ENCODE measurements around the gene CERS1. TPM values are rescaled to one million over a fixed set of nuclear protein-coding genes. Genes with fewer than 3 reads are reported as not detected.

Gene CERS1
- total RNA-seq, 2 experiments from 2014 or later, result 0.19 to 0.28 TPM

GRCh38 chr19:18878058-18878797 lies 17.7 kb downstream of the CERS1 start:
- peaks cover under 1% of the 10 kb centered on the region for H3K27me3 Mint-ChIP-seq
- H3K4me3 Mint-ChIP-seq, result no peak overlapping the region
- no peaks in the 10 kb centered on the region for H3K36me3 Mint-ChIP-seq
- no peak for DNase-seq
- no peaks in the 10 kb centered on the region for H3K9me3 Mint-ChIP-seq
- no peaks in the 10 kb centered on the region for H3K4me1 Mint-ChIP-seq
- no peak overlapping the region for H3K27ac Mint-ChIP-seq

DNA sequence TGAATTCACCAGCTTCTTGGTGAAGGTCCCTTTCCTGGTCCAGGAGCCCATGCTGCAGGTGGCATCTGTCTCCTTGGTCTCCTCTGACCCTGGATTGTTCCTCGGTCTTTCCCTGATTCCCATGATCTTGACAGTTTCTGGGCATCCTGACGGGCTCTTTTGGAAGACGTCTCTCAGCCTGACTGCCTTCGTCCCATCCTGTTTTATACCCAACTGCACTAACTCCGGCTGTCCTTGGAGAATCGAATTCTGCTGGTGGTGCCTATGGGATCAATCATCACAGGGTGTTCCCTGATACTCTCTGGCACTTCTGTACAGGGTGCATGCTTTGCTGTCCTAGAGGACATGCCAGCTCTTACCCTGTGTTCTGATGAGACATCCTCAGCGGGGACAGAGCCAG lies 19.1 kb downstream of the CERS1 start:
- Mint-ChIP-seq H3K9me3 (no peaks in the 10 kb centered on the region), H3K4me1 (no peaks in the 10 kb centered on the region), H3K27ac (no peak overlapping the region), H3K27me3 (peaks cover 6% of the 10 kb centered on the region), H3K36me3 (no peaks in the 10 kb centered on the region), H3K4me3 (no peak overlapping the region)
- DNase-seq, result no peak

DNA sequence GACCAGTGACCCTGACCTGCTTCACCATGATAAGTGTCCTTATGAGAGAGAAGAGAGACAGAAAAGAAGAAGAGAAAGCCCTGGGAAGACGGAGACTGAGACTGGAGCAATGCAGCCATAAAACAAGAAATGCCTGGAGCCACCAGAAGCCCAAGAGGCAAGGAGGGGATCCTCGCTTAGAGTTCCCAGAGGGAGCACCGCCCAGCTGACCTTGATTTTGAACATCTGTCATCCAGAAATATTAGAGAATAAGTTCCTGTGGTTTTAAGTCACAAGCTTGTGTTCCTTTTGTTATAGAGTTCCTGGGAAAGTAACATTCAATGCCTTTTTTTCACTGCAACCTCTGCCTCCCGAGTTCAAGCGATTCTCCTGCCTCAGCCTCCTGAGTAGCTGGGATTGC lies 20.2 kb downstream of the CERS1 start:
- Mint-ChIP-seq H3K4me3 (no peak overlapping the region), H3K4me1 (no peaks in the 10 kb centered on the region), H3K27me3 (peaks cover 10% of the 10 kb centered on the region), H3K9me3 (no peaks in the 10 kb centered on the region), H3K36me3 (peaks cover 3% of the 10 kb centered on the region), H3K27ac (no peak overlapping the region)
- no peak for DNase-seq

GRCh38 chr19:18871543-18871942 lies 24.4 kb downstream of the CERS1 start:
- Mint-ChIP-seq H3K27me3 (peaks cover 18% of the 10 kb centered on the region), H3K4me1 (no peaks in the 10 kb centered on the region), H3K36me3 (peaks cover 11% of the 10 kb centered on the region), H3K27ac (no peak overlapping the region), H3K4me3 (no peak overlapping the region), H3K9me3 (no peaks in the 10 kb centered on the region)
- no peak for DNase-seq

- H3K4me3 Mint-ChIP-seq, result no peak overlapping the region
- peaks cover 17% of the 10 kb centered on the region for H3K36me3 Mint-ChIP-seq
- DNase-seq, result no peak
- H3K4me1 Mint-ChIP-seq, result no peaks in the 10 kb centered on the region
- H3K9me3 Mint-ChIP-seq, result no peaks in the 10 kb centered on the region
- peaks cover 18% of the 10 kb centered on the region for H3K27me3 Mint-ChIP-seq
- H3K27ac Mint-ChIP-seq, result no peak overlapping the region
Observed at GRCh38 chr19:18870531-18871172, 25.3 kb downstream of the CERS1 start.

DNA sequence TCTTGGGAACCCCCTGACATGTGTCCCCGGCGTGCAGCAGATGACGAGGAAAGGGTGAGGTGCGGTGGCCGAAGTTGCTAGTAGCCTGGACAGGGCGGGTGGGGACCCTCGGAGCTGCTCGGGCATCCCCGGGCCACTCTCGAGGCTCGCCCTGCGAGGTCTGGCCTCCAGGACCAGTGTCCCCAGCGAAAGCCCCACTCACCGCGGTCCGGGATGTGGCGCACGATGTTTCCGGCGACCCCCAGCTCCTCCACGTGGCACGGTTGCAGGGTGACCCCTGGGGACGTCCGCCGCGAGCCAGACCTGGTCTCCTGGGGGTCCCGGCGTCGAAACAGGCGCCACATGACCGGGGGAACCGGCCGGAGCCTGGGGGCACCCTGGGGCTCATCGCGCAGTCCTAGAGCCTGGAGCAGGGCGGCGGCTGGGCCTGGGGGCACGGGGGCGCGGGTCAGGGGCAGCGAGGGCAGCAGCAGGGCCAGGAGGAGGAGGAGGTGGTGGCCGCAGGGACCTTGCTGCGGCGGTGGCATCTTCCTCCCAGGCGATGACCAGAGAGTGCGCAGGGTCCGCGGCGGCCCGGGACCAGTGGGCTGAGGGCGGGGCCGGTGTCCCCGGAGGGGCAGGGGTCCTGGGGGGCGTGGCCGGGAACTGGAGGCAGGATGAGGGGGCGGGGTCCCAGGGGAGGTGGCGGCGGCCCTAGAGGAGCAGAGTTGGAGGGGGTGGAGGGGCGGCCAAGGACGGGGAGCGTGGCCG lies 26.0 kb downstream of the CERS1 start:
- no peak overlapping the region for H3K27ac Mint-ChIP-seq
- no peaks in the 10 kb centered on the region for H3K9me3 Mint-ChIP-seq
- no peak overlapping the region for H3K4me3 Mint-ChIP-seq
- H3K27me3 Mint-ChIP-seq, result peaks cover 18% of the 10 kb centered on the region
- H3K4me1 Mint-ChIP-seq, result no peaks in the 10 kb centered on the region
- no peak for DNase-seq
- peaks cover 17% of the 10 kb centered on the region for H3K36me3 Mint-ChIP-seq

GRCh38 chr19:18869023-18869618 lies 26.8 kb downstream of the CERS1 start:
- H3K27me3 Mint-ChIP-seq, result peaks cover 18% of the 10 kb centered on the region
- no peaks in the 10 kb centered on the region for H3K9me3 Mint-ChIP-seq
- no peak overlapping the region for H3K27ac Mint-ChIP-seq
- H3K4me1 Mint-ChIP-seq, result no peaks in the 10 kb centered on the region
- no peak for DNase-seq
- H3K4me3 Mint-ChIP-seq, result no peak overlapping the region
- H3K36me3 Mint-ChIP-seq, result peaks cover 17% of the 10 kb centered on the region

DNA sequence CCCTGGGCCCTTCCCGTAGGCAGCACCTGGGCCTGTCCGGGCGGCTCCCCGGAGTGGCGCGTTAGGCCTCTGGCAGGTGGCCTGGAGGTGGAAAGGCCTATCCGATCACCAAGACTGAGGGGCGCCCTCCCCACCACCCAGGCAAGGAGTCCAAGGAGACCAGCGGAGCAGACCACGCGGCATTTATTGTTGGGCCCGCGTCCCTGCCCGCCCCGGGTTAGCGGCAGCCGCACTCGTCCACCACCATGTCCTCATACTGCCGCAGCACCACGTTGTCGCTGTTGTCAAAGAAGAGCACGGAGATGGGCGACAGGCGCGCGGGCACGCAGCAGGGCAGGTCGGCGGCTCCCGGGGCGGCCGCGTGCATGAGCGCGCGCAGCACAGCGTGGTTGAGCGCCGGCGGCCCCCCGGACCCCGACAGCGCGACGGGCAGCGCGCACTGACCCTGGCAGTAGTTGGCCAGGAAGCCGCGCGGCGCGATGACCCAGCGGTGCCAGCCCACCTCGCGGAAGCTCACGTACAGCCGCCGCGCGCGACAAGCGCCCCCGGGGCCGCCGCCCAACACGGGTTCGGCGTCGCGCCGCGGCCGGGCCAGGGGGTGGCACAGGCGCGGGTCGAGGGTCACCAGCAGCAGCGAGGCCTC lies 27.5 kb downstream of the CERS1 start:
- Mint-ChIP-seq H3K27me3 (peaks cover 18% of the 10 kb centered on the region), H3K9me3 (no peaks in the 10 kb centered on the region), H3K36me3 (peaks cover 22% of the 10 kb centered on the region), H3K27ac (no peak overlapping the region), H3K4me3 (no peak overlapping the region), H3K4me1 (no peaks in the 10 kb centered on the region)
- DNase-seq, result no peak

DNA sequence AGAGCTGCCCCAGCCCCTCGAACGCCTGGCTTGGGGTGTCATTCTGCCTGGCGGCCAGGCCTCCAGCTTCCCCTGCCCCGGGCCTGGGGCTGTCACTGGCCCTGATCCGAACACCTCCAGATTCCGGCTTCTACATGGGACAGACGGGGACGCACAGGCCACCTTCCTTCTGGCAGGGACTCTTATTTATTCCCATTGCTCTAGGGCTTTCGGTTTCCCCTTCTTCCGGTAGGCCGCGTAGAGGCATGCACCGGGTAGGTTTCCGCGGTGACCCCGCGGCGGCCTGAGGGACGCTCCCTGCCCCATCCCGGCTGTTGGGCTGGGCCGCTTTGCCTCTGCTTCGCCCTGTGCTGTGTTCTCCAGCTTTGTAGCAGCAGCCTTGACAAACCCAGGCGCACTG lies 28.2 kb downstream of the CERS1 start:
- Mint-ChIP-seq H3K27me3 (peaks cover 12% of the 10 kb centered on the region), H3K36me3 (peaks cover 22% of the 10 kb centered on the region), H3K27ac (no peak overlapping the region), H3K4me1 (no peaks in the 10 kb centered on the region), H3K4me3 (no peak overlapping the region), H3K9me3 (no peaks in the 10 kb centered on the region)
- DNase-seq, result no peak

DNA sequence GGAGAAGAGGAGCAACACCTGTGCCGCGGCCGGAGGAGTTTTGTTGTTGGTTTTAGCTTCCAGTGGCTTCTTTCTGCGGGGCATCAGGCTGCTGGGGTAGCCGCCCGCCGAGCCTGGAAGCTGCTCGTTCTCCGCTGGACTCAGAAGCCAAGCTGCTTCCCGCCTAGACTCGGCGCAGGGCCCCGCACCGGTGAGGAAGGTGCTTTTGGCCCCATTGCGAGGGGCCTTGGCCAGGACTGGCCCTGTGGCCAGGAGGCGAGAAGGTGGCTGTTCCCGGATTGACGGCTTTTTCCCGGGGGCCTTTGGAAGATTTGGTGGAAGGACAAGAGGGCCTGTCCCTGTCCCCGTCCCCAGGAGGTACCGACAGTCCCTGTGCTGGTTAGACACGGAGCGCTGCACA lies 28.8 kb downstream of the CERS1 start:
- DNase-seq, result no peak
- Mint-ChIP-seq H3K27ac (no peak overlapping the region), H3K27me3 (peaks cover 11% of the 10 kb centered on the region), H3K4me1 (no peaks in the 10 kb centered on the region), H3K36me3 (peaks cover 22% of the 10 kb centered on the region), H3K4me3 (no peak overlapping the region), H3K9me3 (no peaks in the 10 kb centered on the region)

DNA sequence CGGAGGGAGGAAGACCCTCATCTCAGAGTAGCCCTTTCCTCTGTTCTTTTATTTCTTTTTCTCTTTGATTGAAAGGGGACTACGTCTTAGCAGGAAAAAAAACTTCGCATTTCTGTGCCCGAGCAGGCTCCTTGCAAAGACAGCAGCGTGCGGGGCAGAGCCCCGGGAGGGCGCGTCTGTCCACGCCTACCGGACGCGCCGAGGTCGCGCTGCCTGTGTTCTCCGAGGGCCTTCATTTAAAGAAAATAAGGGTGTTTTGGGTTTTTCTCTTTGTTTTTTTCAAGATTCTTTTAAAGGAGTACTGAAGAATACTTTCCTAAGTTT lies 29.2 kb downstream of the CERS1 start:
- Mint-ChIP-seq H3K36me3 (peaks cover 22% of the 10 kb centered on the region), H3K4me3 (no peak overlapping the region), H3K27ac (no peak overlapping the region), H3K27me3 (peaks cover 11% of the 10 kb centered on the region), H3K4me1 (no peaks in the 10 kb centered on the region), H3K9me3 (no peaks in the 10 kb centered on the region)
- no peak for DNase-seq

- H3K4me3 Mint-ChIP-seq, result no peak overlapping the region
- no peaks in the 10 kb centered on the region for H3K4me1 Mint-ChIP-seq
- no peak overlapping the region for H3K27ac Mint-ChIP-seq
- peak; percentile 72 for DNase-seq
- H3K36me3 Mint-ChIP-seq, result peaks cover 22% of the 10 kb centered on the region
- H3K9me3 Mint-ChIP-seq, result no peaks in the 10 kb centered on the region
- peaks cover 11% of the 10 kb centered on the region for H3K27me3 Mint-ChIP-seq
Observed at GRCh38 chr19:18865973-18866799, 29.8 kb downstream of the CERS1 start.

DNA sequence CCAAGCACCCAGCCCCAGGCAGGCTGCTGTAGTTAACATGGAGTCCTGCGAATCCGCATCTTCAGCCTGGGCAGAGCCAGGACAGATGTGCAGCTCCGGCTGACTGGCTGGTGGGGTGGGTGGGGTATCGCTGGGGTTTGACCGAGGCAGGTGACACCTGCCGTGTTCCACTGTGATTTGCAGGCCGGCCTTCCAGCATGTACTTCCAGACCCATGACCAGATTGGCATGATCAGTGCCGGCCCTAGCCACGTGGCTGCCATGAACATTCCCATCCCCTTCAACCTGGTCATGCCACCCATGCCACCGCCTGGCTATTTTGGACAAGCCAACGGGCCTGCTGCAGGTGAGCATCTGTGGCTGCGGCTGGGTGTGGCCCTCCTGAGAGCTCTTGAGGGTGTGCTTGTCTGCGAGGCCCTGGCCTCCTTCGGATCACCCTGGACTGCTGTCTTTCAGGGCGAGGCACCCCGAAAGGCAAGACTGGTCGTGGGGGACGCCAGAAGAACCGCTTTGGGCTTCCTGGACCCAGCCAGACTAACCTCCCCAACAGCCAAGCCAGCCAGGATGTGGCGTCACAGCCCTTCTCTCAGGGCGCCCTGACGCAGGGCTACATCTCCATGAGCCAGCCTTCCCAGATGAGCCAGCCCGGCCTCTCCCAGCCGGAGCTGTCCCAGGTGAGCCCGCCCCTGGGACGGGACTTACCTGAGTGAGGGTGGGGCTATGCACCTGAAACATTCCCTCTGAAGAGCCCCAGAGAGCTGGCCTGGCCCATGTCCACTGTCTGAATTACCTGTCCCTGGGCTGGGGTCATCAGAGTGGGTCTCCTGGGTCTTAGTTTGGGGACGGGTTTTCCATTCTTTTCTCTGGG lies 30.6 kb downstream of the CERS1 start:
- Mint-ChIP-seq H3K27ac (no peak overlapping the region), H3K4me3 (no peak overlapping the region), H3K4me1 (no peaks in the 10 kb centered on the region), H3K27me3 (peaks cover 5% of the 10 kb centered on the region), H3K36me3 (peaks cover 19% of the 10 kb centered on the region), H3K9me3 (no peaks in the 10 kb centered on the region)
- DNase-seq, result no peak

Measured in activated naive CD8-positive, alpha-beta T cell treated with anti-CD3 and anti-CD28 coated beads for 36 hours (primary cell).